ENCODE measurements around the gene NOTUM.

Gene NOTUM

GRCh38 chr17:81934850-81935708, 25.9 kb downstream of the NOTUM start:
- H3K4me1 ChIP-seq (ENCODE audit: control insufficient read depth, insufficient read depth, low read length), result no peaks in the 10 kb centered on the region; the same call in 1 of the 2 replicates
- POLR2A ChIA-PET, result interaction anchor here (1.0 to 1.8 kb wide), 2 partner anchors 7 to 11 kb away, joined by 3 to 5 read pairs; partner anchors contain the start of gene MAFG
- H3K9me3 ChIP-seq (ENCODE audit: control insufficient read depth, insufficient read depth, low read depth, low read length), result no peaks in the 10 kb centered on the region
- CTCF ChIA-PET, result interaction anchor here (0.6 to 1.4 kb wide), 4 partner anchors 14 to 25 kb away, joined by 3 read pairs; no protein-coding TSS in a partner anchor
- no peak overlapping the region for H3K27ac ChIP-seq (ENCODE audit: extremely low read depth, low read depth, low read length)
- H3K36me3 ChIP-seq (ENCODE audit: control insufficient read depth in 2 of 2, insufficient read depth in 1 of 2, low read length in 2 of 2), result peaks cover 0 to 13% of the 10 kb centered on the region in 2 experiments; a peak in 1 of 3 replicates
- TF ChIP-seq EGR2 (tag by site-specific recombination; IDR thresholded peaks at IDR 0.05; ENCODE audit: low read depth), result peak; percentile 79
- no peak for TF ChIP-seq ZNF777 (tag by site-specific recombination; IDR thresholded peaks at IDR 0.05; ENCODE audit: borderline replicate concordance)
- TF ChIP-seq SCRT1 (tag by site-specific recombination; IDR thresholded peaks at IDR 0.05; ENCODE audit: borderline replicate concordance), result peak; percentile 80
- TF ChIP-seq ZNF169 (tag by site-specific recombination; IDR thresholded peaks at IDR 0.05), result no peak
- TF ChIP-seq ZBTB7A (tag by site-specific recombination; IDR thresholded peaks at IDR 0.05; ENCODE audit: low read depth), result no peak
- 0 out of 2 replicates have a peak, but pooled peaks have one; percentile 31 for TF ChIP-seq PATZ1 (tag by site-specific recombination; IDR thresholded peaks at IDR 0.05)
- no peak for TF ChIP-seq ZEB2 (tag by site-specific recombination; IDR thresholded peaks at IDR 0.05)
- TF ChIP-seq ZFHX2 (tag by site-specific recombination; conservative IDR thresholded peaks at IDR 0.05), result peak; percentile 76
- TF ChIP-seq SCRT2 (tag by site-specific recombination; IDR thresholded peaks at IDR 0.05), result peak; percentile 92
- TF ChIP-seq REST (tag by site-specific recombination; IDR thresholded peaks at IDR 0.05), result no peak
- TF ChIP-seq ZNF214 (tag by site-specific recombination; IDR thresholded peaks at IDR 0.05; ENCODE audit: borderline replicate concordance), result no peak
- H3K4me3 ChIP-seq (ENCODE audit: low read depth, low read length), result no peak overlapping the region

- no peaks in the 10 kb centered on the region; the same call in 1 of the 2 replicates for H3K4me1 ChIP-seq (ENCODE audit: control insufficient read depth, insufficient read depth, low read length)
- H3K9me3 ChIP-seq (ENCODE audit: control insufficient read depth, insufficient read depth, low read depth, low read length), result no peaks in the 10 kb centered on the region
- H3K4me3 ChIP-seq (ENCODE audit: low read depth, low read length), result no peak overlapping the region
- no peak overlapping the region for H3K27ac ChIP-seq (ENCODE audit: extremely low read depth, low read depth, low read length)
- POLR2A ChIA-PET, result interaction anchor here (0.9 to 1.8 kb wide), 2 partner anchors 10 kb away, joined by 3 to 5 read pairs; no protein-coding TSS in a partner anchor
- peaks cover 0 to 13% of the 10 kb centered on the region in 2 experiments; a peak in 1 of 3 replicates for H3K36me3 ChIP-seq (ENCODE audit: control insufficient read depth in 2 of 2, insufficient read depth in 1 of 2, low read length in 2 of 2)
- TF ChIP-seq ZBTB8A (tag by site-specific recombination; IDR thresholded peaks at IDR 0.05), result 0 out of 2 replicates have a peak, but pooled peaks have one; percentile 21
- TF ChIP-seq RBAK (tag by site-specific recombination; IDR thresholded peaks at IDR 0.05), result no peak
- no peak for TF ChIP-seq SP7 (tag by site-specific recombination; IDR thresholded peaks at IDR 0.05)
- peak; percentile 38; the same call in 1 of the 2 replicates for TF ChIP-seq GLIS2 (tag by site-specific recombination; IDR thresholded peaks at IDR 0.05)
- TF ChIP-seq ZIC2 (tag by site-specific recombination; IDR thresholded peaks at IDR 0.05), result 0 out of 2 replicates have a peak, but pooled peaks have one; percentile 19
- CTCF ChIA-PET, result interaction anchor here (0.6 to 1.0 kb wide), 3 partner anchors 18 to 85 kb away, joined by 3 read pairs; no protein-coding TSS in a partner anchor
Observed at GRCh38 chr17:81934098-81934757, 26.8 kb downstream of the NOTUM start.

Data from HEK293 (cell line).